Upper lobe of left lung (tissue), 6 donors: Measurements from ENCODE around the gene SLC26A9. TPM values are rescaled to one million over a fixed set of nuclear protein-coding genes. Genes with fewer than 3 reads are reported as not detected.

Experiments used
- ATAC-seq, 2 donors: fragments of 200-7000 bp; cut with Tn5 transposase; one replicate each; pipeline ENCODE4 v1.9.1; 2022; ENCODE audit warnings: mild to moderate bottlenecking in 2 of 2, moderate library complexity in 2 of 2; ENCODE audit not compliant: low FRiP score in 2 of 2
- DNase-seq, 2 donors: peaks; one replicate each; pipeline ENCODE4 v3.0.0-alpha.2; 2019 to 2020
- H3K27ac ChIP-seq, 4 donors: fragments of 200-600 bp; sonication (generic); one replicate each; pipeline ENCODE4 v1.5.1; 2016 to 2019
- H3K27me3 ChIP-seq, 4 donors: fragments of 200-600 bp; sonication (generic); one replicate each; pipeline ENCODE4 v1.5.1; 2017 to 2019
- H3K36me3 ChIP-seq, 4 donors: fragments of 200-600 bp; sonication (generic); one replicate each; pipeline ENCODE4 v1.5.1; 2016 to 2019
- H3K4me1 ChIP-seq, 4 donors: fragments of 200-600 bp; sonication (generic); one replicate each; pipeline ENCODE4 v1.5.1; 2018 to 2019
- H3K4me3 ChIP-seq, 4 donors: fragments of 200-600 bp; sonication (generic); one replicate each; pipeline ENCODE4 v1.5.1; 2017 to 2019; ENCODE audit warnings: mild to moderate bottlenecking in 2 of 4, moderate library complexity in 1 of 4
- H3K9me3 ChIP-seq, 4 donors: fragments of 200-600 bp; sonication (generic); one replicate each; pipeline ENCODE4 v1.5.1; 2018 to 2019
- CTCF ChIP-seq, 6 experiments: fragments of 450-650 bp in 4 of 6; fragments of 200-600 bp in 2 of 6; sonication (generic) in 2 of 6; IDR thresholded peaks; one replicate each; pipeline ENCODE4 v1.5.1; 2016 to 2019; ENCODE audit warnings: antibody characterized with exemption in 6 of 6
- EP300 ChIP-seq, 4 donors: sonication (generic); formaldehyde crosslinking; IDR thresholded peaks; one replicate each; pipeline ENCODE4 v1.5.1; 2017; ENCODE audit warnings: antibody characterized with exemption in 4 of 4, control low read depth in 2 of 4
- POLR2A ChIP-seq, 4 donors: fragments of 450-650 bp; IDR thresholded peaks; one replicate each; pipeline ENCODE4 v1.5.1; 2016 to 2017; ENCODE audit warnings: antibody characterized with exemption in 4 of 4, mild to moderate bottlenecking in 2 of 4
- POLR2AphosphoS5 ChIP-seq, 2 donors: sonication (generic); formaldehyde crosslinking; IDR thresholded peaks; one replicate each; pipeline ENCODE4 v1.5.1; 2017; ENCODE audit warnings: antibody characterized with exemption in 2 of 2
- WGBS, 2 donors: methylation state at CpG; one replicate each; pipeline ENCODE4 v1.1.5; 2017 to 2018; 5-methylcytosine and 5-hydroxymethylcytosine counted together
- total RNA-seq, 6 donors: library from RNA; depleted of rRNA in 4 of 6; stranded (reverse); fragments of >200 nt in 4 of 6; gene quantifications; one replicate each; pipeline versions ENCODE4 v1.1.0 to v1.2.1, GENCODE V29; 2016 to 2021
- donor health status: DM: no; HTN: no; CAD: no; lungs with moderate emphysema.
- donor health status: DM: no; HTN: yes; CAD: no; lungs with severe emphysema.

The SLC26A9 gene
- total RNA-seq, 6 donors from 2014 or later, result 10.6 to 31.9 (median 20.9) TPM

- 37 to 40% methylated on average over 12 to 13 of the region's 14 CpGs for WGBS, 2 donors
- H3K36me3 ChIP-seq, result no peaks in the 10 kb centered on the region
- peak; percentile 52 to 74 (median 62) for TF ChIP-seq CTCF (IDR thresholded peaks at IDR 0.05)
- TF ChIP-seq EP300 (IDR thresholded peaks at IDR 0.05), result no peak
- DNase-seq (peak in 1 of 2 donors; percentile 61), ATAC-seq (peak; percentile 69 to 93)
- H3K27ac ChIP-seq, result no peak overlapping the region
- peaks cover 0 to 8% (median 1%) of the 10 kb centered on the region in 4 donors for H3K4me1 ChIP-seq
- no peak overlapping the region for H3K4me3 ChIP-seq
- no peaks in the 10 kb centered on the region for H3K27me3 ChIP-seq
- H3K9me3 ChIP-seq, result no peaks in the 10 kb centered on the region
Measured at GRCh38 chr1:205983925-205984725, 40.9 kb upstream of the SLC26A9 start.

- H3K4me3 ChIP-seq, result no peak overlapping the region
- H3K4me1 ChIP-seq, result peaks cover 0 to 20% (median 6%) of the 10 kb centered on the region in 4 donors
- ATAC-seq (no peak), DNase-seq (no peak)
- no peaks in the 10 kb centered on the region for H3K27me3 ChIP-seq
- H3K27ac ChIP-seq, result no peak overlapping the region
- no peaks in the 10 kb centered on the region for H3K36me3 ChIP-seq
- 100% methylated on average over 1 of the region's 1 CpG for WGBS, 2 donors
- no peaks in the 10 kb centered on the region for H3K9me3 ChIP-seq
- TF ChIP-seq EP300 (IDR thresholded peaks at IDR 0.05) (no peak), POLR2A (IDR thresholded peaks at IDR 0.05) (no peak), CTCF (IDR thresholded peaks at IDR 0.05) (no peak), POLR2AphosphoS5 (IDR thresholded peaks at IDR 0.05) (no peak)
Measured at GRCh38 chr1:205981257-205981656, 38.0 kb upstream of the SLC26A9 start.

GRCh38 chr1:205980237-205980870 lies 37.1 kb upstream of the SLC26A9 start:
- WGBS, 2 donors, result 65% methylated on average over 3 of the region's 3 CpGs
- Histone ChIP-seq H3K4me1 (peaks cover 0 to 23% (median 6%) of the 10 kb centered on the region in 4 donors), H3K27ac (no peak overlapping the region), H3K27me3 (no peaks in the 10 kb centered on the region), H3K36me3 (no peaks in the 10 kb centered on the region), H3K9me3 (no peaks in the 10 kb centered on the region), H3K4me3 (no peak overlapping the region)
- DNase-seq, result no peak
- no peak for ATAC-seq
- TF ChIP-seq POLR2A (IDR thresholded peaks at IDR 0.05), result no peak
- TF ChIP-seq CTCF (IDR thresholded peaks at IDR 0.05), result no peak
- TF ChIP-seq EP300 (IDR thresholded peaks at IDR 0.05), result no peak
- TF ChIP-seq POLR2AphosphoS5 (IDR thresholded peaks at IDR 0.05), result no peak

GRCh38 chr1:205979301-205979700 lies 36.0 kb upstream of the SLC26A9 start:
- Histone ChIP-seq H3K4me1 (peaks cover 0 to 21% (median 5%) of the 10 kb centered on the region in 4 donors), H3K36me3 (no peaks in the 10 kb centered on the region), H3K9me3 (no peaks in the 10 kb centered on the region), H3K27ac (no peak overlapping the region), H3K27me3 (no peaks in the 10 kb centered on the region), H3K4me3 (no peak overlapping the region)
- WGBS, 2 donors, result 79 to 90% methylated on average over 6 of the region's 6 CpGs
- no peak for TF ChIP-seq EP300 (IDR thresholded peaks at IDR 0.05)
- TF ChIP-seq CTCF (IDR thresholded peaks at IDR 0.05), result no peak
- TF ChIP-seq POLR2AphosphoS5 (IDR thresholded peaks at IDR 0.05), result no peak
- no peak for TF ChIP-seq POLR2A (IDR thresholded peaks at IDR 0.05)
- no peak for ATAC-seq
- DNase-seq, result no peak
